GM18508 (cell line): ENCODE results near the gene PSMB3.
"Not testable (repeated sequence)": the region's sequence is repeated elsewhere in the genome, so short reads cannot be mapped to it uniquely, and the experiment has no call there.

ENCODE experiments used
- ATAC-seq: cut with Tn5 transposase; IDR thresholded peaks from one replicate; pipeline ENCODE4 v1.9.1; 2021; ENCODE audit warnings: moderate number of reproducible peaks; ENCODE audit not compliant: insufficient read depth, unreplicated experiment

Gene PSMB3

GRCh38 chr17:38789185-38789584 is 36.6 kb downstream of the PSMB3 start:
- ATAC-seq, result no peak

DNA sequence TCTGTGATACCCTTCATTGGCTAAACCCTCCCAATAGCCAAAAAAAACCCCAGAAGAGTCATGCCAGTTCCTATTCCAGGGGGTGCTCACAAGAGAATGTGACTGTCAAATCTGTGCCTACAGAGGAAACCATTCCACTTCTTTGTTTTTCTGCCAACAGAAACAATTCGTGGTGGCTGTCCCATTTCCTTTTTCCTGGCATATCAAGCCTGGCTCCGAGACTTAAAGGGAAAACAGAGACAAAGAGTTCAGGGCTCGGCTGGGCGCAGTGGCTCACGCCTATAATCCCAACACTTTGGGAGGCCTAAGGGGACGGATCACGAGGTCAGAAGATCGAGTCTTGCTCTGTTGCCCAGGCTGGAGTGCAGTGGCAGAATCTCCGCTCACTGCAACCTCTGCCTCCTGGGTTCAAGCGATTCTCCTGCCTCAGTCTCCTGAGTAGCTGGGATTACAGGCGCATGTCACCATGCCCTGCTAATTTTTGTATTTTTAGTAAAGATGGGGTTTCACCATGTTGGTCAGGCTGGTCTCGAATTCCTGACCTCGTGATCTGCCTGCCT is 37.7 kb downstream of the PSMB3 start:
- ATAC-seq, result not testable (repeated sequence)

DNA sequence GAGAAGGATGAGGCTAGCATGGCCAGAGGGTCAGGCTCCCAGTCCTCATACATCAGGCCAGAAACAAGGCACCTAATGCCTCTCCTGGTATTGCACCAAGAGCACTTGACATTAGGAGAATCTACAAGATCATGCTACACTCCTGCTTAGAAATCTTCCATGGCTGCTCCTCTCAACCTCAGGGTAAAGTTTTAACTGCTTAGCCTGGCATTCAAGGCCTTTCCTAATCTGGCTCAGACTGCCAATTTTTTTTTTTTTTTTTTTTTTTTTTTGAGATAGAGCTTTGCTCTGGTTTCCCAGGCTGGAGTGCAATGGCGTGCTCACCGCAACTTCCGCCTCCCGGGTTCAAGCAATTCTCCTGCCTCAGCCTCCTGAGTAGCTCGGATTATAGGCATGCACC is 38.6 kb downstream of the PSMB3 start:
- ATAC-seq, result no peak

- no peak for ATAC-seq
Observed at GRCh38 chr17:38794221-38794620, 41.7 kb downstream of the PSMB3 start.

GRCh38 chr17:38796451-38797157 is 44.1 kb downstream of the PSMB3 start:
- ATAC-seq, result no peak

- ATAC-seq, result no peak
Observed at GRCh38 chr17:38797158-38797490, 44.6 kb downstream of the PSMB3 start.

- no peak for ATAC-seq
Observed at GRCh38 chr17:38797828-38798227, 45.3 kb downstream of the PSMB3 start.

- ATAC-seq, result no peak
Observed at GRCh38 chr17:38798614-38799500, 46.3 kb downstream of the PSMB3 start.

- peak; percentile 47 for ATAC-seq
Observed at GRCh38 chr17:38799501-38800236, 47.1 kb downstream of the PSMB3 start, which contains the start of gene PIP4K2B. TSS of gene PIP4K2B (minus strand) at chr17:38799556. CDS start at chr17:38799424, 132 bp downstream.

- no peak for ATAC-seq
Observed at GRCh38 chr17:38800237-38800760, 47.8 kb downstream of the PSMB3 start.

DNA sequence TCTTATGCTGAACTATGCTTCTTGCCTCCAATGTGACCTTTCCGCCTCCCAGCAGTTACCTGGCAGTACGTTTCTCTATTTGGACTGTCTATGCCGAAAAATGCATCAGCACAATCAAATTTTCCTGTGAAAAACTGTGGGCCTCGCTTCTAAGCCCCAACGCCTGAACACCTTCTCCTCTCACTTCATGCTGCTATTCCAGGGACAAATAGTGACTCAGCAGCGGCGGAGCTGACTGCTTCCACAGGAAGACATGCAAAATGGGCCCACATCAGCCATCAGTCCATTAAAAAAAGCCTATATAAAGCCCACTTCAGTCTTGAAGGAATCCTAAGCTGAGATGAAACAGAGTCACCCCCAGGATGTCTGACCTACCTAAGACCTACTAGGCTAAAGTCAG is 57.3 kb downstream of the PSMB3 start:
- no peak for ATAC-seq
